Kidney (tissue), 14 donors: ENCODE measurements around the gene NRXN3. TPM values are rescaled to one million over a fixed set of nuclear protein-coding genes. Genes with fewer than 3 reads are reported as not detected.

Experiments used
- DNase-seq, 5 donors: peaks; one replicate each; pipeline ENCODE4 v3.0.0-alpha.2; 2013 to 2020
- FAIRE-seq: peaks from 2 replicates; lab custom pipeline; 2012; peaks lifted over from hg19 to GRCh38; lab: Jason Lieb, UNC
- H3K27ac ChIP-seq, 2 donors: one replicate each; pipeline ENCODE4 v1.7.0; 2013; ENCODE audit warnings: low read depth in 2 of 2, low read length in 2 of 2, inconsistent platforms in 1 of 2
- H3K27me3 ChIP-seq: one replicate; pipeline ENCODE4 v1.7.1; 2013; ENCODE audit warnings: low read length, inconsistent platforms; ENCODE audit not compliant: control insufficient read depth, insufficient read depth
- H3K36me3 ChIP-seq, 3 donors: one replicate each; pipeline versions ENCODE4 v1.7.0 to v1.7.1; 2013; ENCODE audit warnings: low read length in 3 of 3, control low read depth in 1 of 3, inconsistent platforms in 1 of 3; ENCODE audit not compliant: insufficient read depth in 3 of 3, control insufficient read depth in 2 of 3
- H3K4me1 ChIP-seq, 3 donors: one replicate each; pipeline versions ENCODE4 v1.7.0 to v1.7.1; 2013; ENCODE audit warnings: low read length in 3 of 3, inconsistent platforms in 1 of 3, low read depth in 1 of 3; ENCODE audit not compliant: control insufficient read depth in 2 of 3, insufficient read depth in 2 of 3
- H3K4me3 ChIP-seq, 3 donors: one replicate each; pipeline versions ENCODE4 v1.7.0 to v1.8.1; 2013; ENCODE audit warnings: low read length in 3 of 3, control low read depth in 1 of 3, inconsistent platforms in 1 of 3
- H3K9ac ChIP-seq, 3 donors: one replicate each; pipeline versions ENCODE4 v1.7.0 to v1.7.1; 2013; ENCODE audit warnings: low read length in 3 of 3, control low read depth in 1 of 3, inconsistent platforms in 1 of 3
- H3K9me3 ChIP-seq, 3 donors: one replicate each; pipeline versions ENCODE4 v1.7.0 to v1.7.1; 2013; ENCODE audit warnings: low read length in 3 of 3, control low read depth in 1 of 3, inconsistent platforms in 1 of 3; ENCODE audit not compliant: control insufficient read depth in 2 of 3, insufficient read depth in 1 of 3
- CTCF ChIP-seq: IDR thresholded peaks from 3 replicates; pipeline ENCODE4 v1.5.1; 2012; ENCODE audit warnings: mild to moderate bottlenecking, moderate library complexity, borderline replicate concordance; ENCODE audit not compliant: insufficient read depth; ENCODE audit errors: extremely low read depth
- intact Hi-C: fragments of 100-400 bp; cut with DNase I; formaldehyde crosslinking; loops from one replicate; pipeline ENCODE4 v1.11.1; 2022
- polyA plus RNA-seq: library from polyadenylated mRNA; stranded (reverse); fragments of 350-450 nt; fragmentation: Illumina TruSeq; extraction: RNeasy Lipid Tissue Mini Kit (QIAGEN cat#74804); gene quantifications from one replicate; pipeline ENCODE4 v1.2.3, GENCODE V29; 2014; ENCODE audit warnings: low read depth, low replicate concordance; ENCODE audit not compliant: insufficient read depth
- total RNA-seq: library from RNA; stranded (reverse); fragmentation: NEBNext Ultra II Directional; extraction: Animal tissue kit (Norgen Biotek cat#: 25700); gene quantifications from one replicate; pipeline ENCODE4 v1.2.1, GENCODE V29; 2021
- donor health status: control.
- donor health status: control.
- donor health status: control.
- donor health status: control.
- donor health status: control.
- donor health status: DM: yes; HTN: yes; CAD: no.
- donor health status: Normal renal cell carcinoma (clear cell type).

NRXN3 gene
- total and polyA plus RNA-seq, 2 donors from 2014 or later = 1.5 to 2.4 TPM

GRCh38 chr14:78690836-78691235, 520.7 kb downstream of the NRXN3 start:
- intact Hi-C loops = no loop called here
- no peaks in the 10 kb centered on the region for H3K36me3 ChIP-seq
- no peak overlapping the region for H3K4me3 ChIP-seq
- H3K4me1 ChIP-seq = no peaks in the 10 kb centered on the region
- no peaks in the 10 kb centered on the region for H3K9me3 ChIP-seq
- no peak overlapping the region for H3K27ac ChIP-seq
- H3K27me3 ChIP-seq = no peaks in the 10 kb centered on the region
- no peak overlapping the region for H3K9ac ChIP-seq
- no peak for FAIRE-seq
- DNase-seq = no peak
- TF ChIP-seq CTCF = no peak

GRCh38 chr14:78697341-78697740, 527.2 kb downstream of the NRXN3 start:
- TF ChIP-seq CTCF = peak; percentile 17
- DNase-seq (peak in 2 of 5 donors; percentile 30 to 39), FAIRE-seq (no peak)
- no peaks in the 10 kb centered on the region for H3K4me1 ChIP-seq
- H3K27ac ChIP-seq = no peak overlapping the region
- no peak overlapping the region for H3K4me3 ChIP-seq
- H3K27me3 ChIP-seq = no peaks in the 10 kb centered on the region
- intact Hi-C loops = no loop called here
- no peaks in the 10 kb centered on the region for H3K36me3 ChIP-seq
- H3K9me3 ChIP-seq = no peaks in the 10 kb centered on the region
- H3K9ac ChIP-seq = no peak overlapping the region

GRCh38 chr14:78698991-78699390, 528.8 kb downstream of the NRXN3 start:
- Histone ChIP-seq H3K27me3 (no peaks in the 10 kb centered on the region), H3K4me3 (no peak overlapping the region), H3K27ac (no peak overlapping the region), H3K9me3 (no peaks in the 10 kb centered on the region), H3K36me3 (no peaks in the 10 kb centered on the region), H3K9ac (no peak overlapping the region), H3K4me1 (no peaks in the 10 kb centered on the region)
- intact Hi-C loops = no loop called here
- DNase-seq (no peak), FAIRE-seq (no peak)
- TF ChIP-seq CTCF = no peak

- intact Hi-C loops = no loop called here
- no peak for TF ChIP-seq CTCF
- no peak overlapping the region for H3K9ac ChIP-seq
- no peak overlapping the region for H3K4me3 ChIP-seq
- no peaks in the 10 kb centered on the region for H3K9me3 ChIP-seq
- H3K27ac ChIP-seq = no peak overlapping the region
- no peaks in the 10 kb centered on the region for H3K4me1 ChIP-seq
- no peaks in the 10 kb centered on the region for H3K36me3 ChIP-seq
- DNase-seq = no peak
- FAIRE-seq = no peak
- H3K27me3 ChIP-seq = no peaks in the 10 kb centered on the region
These were observed 530.1 kb downstream of the NRXN3 start for GRCh38 chr14:78700236-78700635.
